Epithelial cell of esophagus (primary cell): ENCODE measurements around the gene SDF2L1.

Experiments used
- DNase-seq: peaks from one replicate; pipeline ENCODE4 v3.0.0; 2010; ENCODE audit warnings: low read depth
- H3K4me3 ChIP-seq: 2 replicates; pipeline ENCODE4 v1.5.1; 2011; ENCODE audit warnings: mild to moderate bottlenecking, low read length, control low read depth
- TF ChIP-seq, protein P1 (sequence below): IDR thresholded peaks from 2 replicates; pipeline ENCODE4 v1.5.1; 2011; ENCODE audit warnings: low read depth, mild to moderate bottlenecking, low read length, control low read depth, inconsistent platforms; ENCODE audit not compliant: insufficient read depth; ENCODE audit errors: missing control alignments

Gene SDF2L1

GRCh38 chr22:21629255-21630149, 12.6 kb upstream of the SDF2L1 start, which contains the start of gene YDJC:
TSS of gene YDJC (minus strand) at chr22:21630022. CDS start at chr22:21630014, 8 bp downstream.
- DNase-seq, result peak; percentile 96
- peak within 1 kb of the TSS; percentile 87 for H3K4me3 ChIP-seq
- TF ChIP-seq, protein P1, sequence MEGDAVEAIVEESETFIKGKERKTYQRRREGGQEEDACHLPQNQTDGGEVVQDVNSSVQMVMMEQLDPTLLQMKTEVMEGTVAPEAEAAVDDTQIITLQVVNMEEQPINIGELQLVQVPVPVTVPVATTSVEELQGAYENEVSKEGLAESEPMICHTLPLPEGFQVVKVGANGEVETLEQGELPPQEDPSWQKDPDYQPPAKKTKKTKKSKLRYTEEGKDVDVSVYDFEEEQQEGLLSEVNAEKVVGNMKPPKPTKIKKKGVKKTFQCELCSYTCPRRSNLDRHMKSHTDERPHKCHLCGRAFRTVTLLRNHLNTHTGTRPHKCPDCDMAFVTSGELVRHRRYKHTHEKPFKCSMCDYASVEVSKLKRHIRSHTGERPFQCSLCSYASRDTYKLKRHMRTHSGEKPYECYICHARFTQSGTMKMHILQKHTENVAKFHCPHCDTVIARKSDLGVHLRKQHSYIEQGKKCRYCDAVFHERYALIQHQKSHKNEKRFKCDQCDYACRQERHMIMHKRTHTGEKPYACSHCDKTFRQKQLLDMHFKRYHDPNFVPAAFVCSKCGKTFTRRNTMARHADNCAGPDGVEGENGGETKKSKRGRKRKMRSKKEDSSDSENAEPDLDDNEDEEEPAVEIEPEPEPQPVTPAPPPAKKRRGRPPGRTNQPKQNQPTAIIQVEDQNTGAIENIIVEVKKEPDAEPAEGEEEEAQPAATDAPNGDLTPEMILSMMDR, result peak; percentile 75

DNA sequence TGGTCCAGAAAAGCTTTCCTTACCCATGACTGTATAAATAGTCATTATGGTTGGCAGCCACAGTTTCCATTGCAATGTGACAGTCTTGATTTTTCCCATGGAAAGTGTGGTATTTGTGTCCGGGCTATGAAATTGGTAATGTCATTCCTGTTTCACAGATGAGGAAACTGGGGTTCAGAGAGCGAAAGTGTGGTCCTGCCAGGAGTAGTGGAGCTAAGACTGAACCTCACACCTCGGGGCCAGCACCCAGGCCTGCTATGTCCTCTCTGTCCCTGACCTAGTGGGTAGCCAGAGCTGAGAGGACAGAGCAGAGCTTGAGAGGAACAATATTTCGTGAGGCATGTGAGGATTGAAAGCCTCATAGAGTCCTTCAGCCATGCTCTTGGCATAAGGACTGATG, 11.1 kb upstream of the SDF2L1 start:
- DNase-seq, result no peak
- H3K4me3 ChIP-seq, result no peak overlapping the region
- TF ChIP-seq, protein P1, result no peak

GRCh38 chr22:21632237-21632895, 9.7 kb upstream of the SDF2L1 start, which contains the start of gene CCDC116:
TSS of gene CCDC116 (plus strand) at chr22:21632760. CDS start at chr22:21633182, 422 bp downstream.
- DNase-seq, result no peak
- TF ChIP-seq, protein P1, result no peak
- H3K4me3 ChIP-seq, result no peak within 1 kb of the TSS

DNA sequence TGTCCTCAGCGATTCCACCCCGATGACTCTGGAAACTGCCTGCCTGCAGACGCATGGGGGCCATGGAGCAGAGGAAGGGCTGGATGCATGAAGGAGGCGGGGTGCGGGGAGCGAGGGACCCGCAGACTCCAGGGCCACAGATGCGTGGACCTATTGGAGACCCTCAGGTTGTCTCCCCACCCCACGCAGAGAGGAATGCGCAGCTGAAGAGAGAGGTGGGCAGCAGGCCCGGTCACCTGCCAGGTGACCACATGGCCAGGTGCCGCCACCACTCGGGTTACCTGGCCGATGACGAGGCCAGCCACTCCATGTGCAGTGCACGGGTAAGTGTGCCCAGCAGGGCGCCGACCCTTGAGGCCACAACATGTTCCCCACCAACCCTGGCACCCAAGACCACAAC, 9.2 kb upstream of the SDF2L1 start:
- no peak for DNase-seq
- TF ChIP-seq, protein P1, result no peak
- H3K4me3 ChIP-seq, result no peak overlapping the region

- DNase-seq, result peak; percentile 88
- no peak overlapping the region for H3K4me3 ChIP-seq
- TF ChIP-seq, protein P1, result no peak
Observed at GRCh38 chr22:21633481-21633880, 8.6 kb upstream of the SDF2L1 start.

- no peak overlapping the region for H3K4me3 ChIP-seq
- TF ChIP-seq, protein P1, result no peak
- DNase-seq, result no peak
Observed at GRCh38 chr22:21634081-21634480, 8.0 kb upstream of the SDF2L1 start.
